Measurements from ENCODE around the gene RFNG. TPM values are rescaled to one million over a fixed set of nuclear protein-coding genes. Genes with fewer than 3 reads are reported as not detected.

The RFNG gene
- total and polyA plus RNA-seq, 10 of the 15 experiments (the other 5 are each of a cell fraction or from before 2014, with no cell fraction given), result 0.10 to 19.6 (median 6.2) TPM

- TF ChIP-seq, protein P1, sequence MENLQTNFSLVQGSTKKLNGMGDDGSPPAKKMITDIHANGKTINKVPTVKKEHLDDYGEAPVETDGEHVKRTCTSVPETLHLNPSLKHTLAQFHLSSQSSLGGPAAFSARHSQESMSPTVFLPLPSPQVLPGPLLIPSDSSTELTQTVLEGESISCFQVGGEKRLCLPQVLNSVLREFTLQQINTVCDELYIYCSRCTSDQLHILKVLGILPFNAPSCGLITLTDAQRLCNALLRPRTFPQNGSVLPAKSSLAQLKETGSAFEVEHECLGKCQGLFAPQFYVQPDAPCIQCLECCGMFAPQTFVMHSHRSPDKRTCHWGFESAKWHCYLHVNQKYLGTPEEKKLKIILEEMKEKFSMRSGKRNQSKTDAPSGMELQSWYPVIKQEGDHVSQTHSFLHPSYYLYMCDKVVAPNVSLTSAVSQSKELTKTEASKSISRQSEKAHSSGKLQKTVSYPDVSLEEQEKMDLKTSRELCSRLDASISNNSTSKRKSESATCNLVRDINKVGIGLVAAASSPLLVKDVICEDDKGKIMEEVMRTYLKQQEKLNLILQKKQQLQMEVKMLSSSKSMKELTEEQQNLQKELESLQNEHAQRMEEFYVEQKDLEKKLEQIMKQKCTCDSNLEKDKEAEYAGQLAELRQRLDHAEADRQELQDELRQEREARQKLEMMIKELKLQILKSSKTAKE (IDR thresholded peaks at IDR 0.05; ENCODE audit: low read depth, poor library complexity, severe bottlenecking), result no peak
- peak; percentile 89 for TF ChIP-seq ZNF207 (IDR thresholded peaks at IDR 0.05; ENCODE audit: borderline replicate concordance)
- TF ChIP-seq CEBPZ (IDR thresholded peaks at IDR 0.05; ENCODE audit: low read depth, low read length), result no peak
- TF ChIP-seq, protein P2, sequence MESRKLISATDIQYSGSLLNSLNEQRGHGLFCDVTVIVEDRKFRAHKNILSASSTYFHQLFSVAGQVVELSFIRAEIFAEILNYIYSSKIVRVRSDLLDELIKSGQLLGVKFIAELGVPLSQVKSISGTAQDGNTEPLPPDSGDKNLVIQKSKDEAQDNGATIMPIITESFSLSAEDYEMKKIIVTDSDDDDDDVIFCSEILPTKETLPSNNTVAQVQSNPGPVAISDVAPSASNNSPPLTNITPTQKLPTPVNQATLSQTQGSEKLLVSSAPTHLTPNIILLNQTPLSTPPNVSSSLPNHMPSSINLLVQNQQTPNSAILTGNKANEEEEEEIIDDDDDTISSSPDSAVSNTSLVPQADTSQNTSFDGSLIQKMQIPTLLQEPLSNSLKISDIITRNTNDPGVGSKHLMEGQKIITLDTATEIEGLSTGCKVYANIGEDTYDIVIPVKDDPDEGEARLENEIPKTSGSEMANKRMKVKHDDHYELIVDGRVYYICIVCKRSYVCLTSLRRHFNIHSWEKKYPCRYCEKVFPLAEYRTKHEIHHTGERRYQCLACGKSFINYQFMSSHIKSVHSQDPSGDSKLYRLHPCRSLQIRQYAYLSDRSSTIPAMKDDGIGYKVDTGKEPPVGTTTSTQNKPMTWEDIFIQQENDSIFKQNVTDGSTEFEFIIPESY (IDR thresholded peaks at IDR 0.05), result no peak
- peak; percentile 64; the same call in 1 of the 2 replicates for TF ChIP-seq ZSCAN29 (IDR thresholded peaks at IDR 0.05)
- peak; percentile 44 for TF ChIP-seq NRF1 (conservative IDR thresholded peaks at IDR 0.05; ENCODE audit: low read depth, low read length)
- TF ChIP-seq MTA2 (IDR thresholded peaks at IDR 0.05; ENCODE audit: low read depth), result no peak
- peak in 1 of 2 experiments; percentile 46; a peak in 1 of 3 replicates for TF ChIP-seq EGR1 (IDR thresholded peaks at IDR 0.05; ENCODE audit: borderline replicate concordance in 1 of 2, low read depth in 2 of 2, low read length in 2 of 2)
- no peak for TF ChIP-seq SIX5 (IDR thresholded peaks at IDR 0.05; ENCODE audit: low read depth, low read length, severe bottlenecking)
- TF ChIP-seq E4F1 (IDR thresholded peaks at IDR 0.05; ENCODE audit: borderline replicate concordance, partially characterized antibody), result peak; percentile 60
- peak; percentile 42; the same call in 1 of the 2 replicates for TF ChIP-seq SIN3A (IDR thresholded peaks at IDR 0.05; ENCODE audit: low read depth, low read length)
- TF ChIP-seq, protein P3, sequence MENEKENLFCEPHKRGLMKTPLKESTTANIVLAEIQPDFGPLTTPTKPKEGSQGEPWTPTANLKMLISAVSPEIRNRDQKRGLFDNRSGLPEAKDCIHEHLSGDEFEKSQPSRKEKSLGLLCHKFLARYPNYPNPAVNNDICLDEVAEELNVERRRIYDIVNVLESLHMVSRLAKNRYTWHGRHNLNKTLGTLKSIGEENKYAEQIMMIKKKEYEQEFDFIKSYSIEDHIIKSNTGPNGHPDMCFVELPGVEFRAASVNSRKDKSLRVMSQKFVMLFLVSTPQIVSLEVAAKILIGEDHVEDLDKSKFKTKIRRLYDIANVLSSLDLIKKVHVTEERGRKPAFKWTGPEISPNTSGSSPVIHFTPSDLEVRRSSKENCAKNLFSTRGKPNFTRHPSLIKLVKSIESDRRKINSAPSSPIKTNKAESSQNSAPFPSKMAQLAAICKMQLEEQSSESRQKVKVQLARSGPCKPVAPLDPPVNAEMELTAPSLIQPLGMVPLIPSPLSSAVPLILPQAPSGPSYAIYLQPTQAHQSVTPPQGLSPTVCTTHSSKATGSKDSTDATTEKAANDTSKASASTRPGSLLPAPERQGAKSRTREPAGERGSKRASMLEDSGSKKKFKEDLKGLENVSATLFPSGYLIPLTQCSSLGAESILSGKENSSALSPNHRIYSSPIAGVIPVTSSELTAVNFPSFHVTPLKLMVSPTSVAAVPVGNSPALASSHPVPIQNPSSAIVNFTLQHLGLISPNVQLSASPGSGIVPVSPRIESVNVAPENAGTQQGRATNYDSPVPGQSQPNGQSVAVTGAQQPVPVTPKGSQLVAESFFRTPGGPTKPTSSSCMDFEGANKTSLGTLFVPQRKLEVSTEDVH (IDR thresholded peaks at IDR 0.05; ENCODE audit: low read depth, partially characterized antibody), result no peak
- no peak for TF ChIP-seq GABPA (IDR thresholded peaks at IDR 0.05; ENCODE audit: low read depth)
- peak; percentile 41 for TF ChIP-seq KLF5 (IDR thresholded peaks at IDR 0.05; ENCODE audit: partially characterized antibody)
- 0 out of 2 replicates have a peak, but pooled peaks have one; percentile 46 for TF ChIP-seq PAX5 (IDR thresholded peaks at IDR 0.05; ENCODE audit: borderline replicate concordance, low read depth, low read length)
These were observed 46.7 kb upstream of the RFNG start, which contains the start of gene FASN (continued) for GRCh38 chr17:82098169-82098938.
